GM13977 (cell line): Measurements from ENCODE around the gene ANKDD1A.

Experiments used
- DNase-seq: peaks from one replicate; pipeline ENCODE4 v3.0.0; 2012; ENCODE audit warnings: low spot score
- in situ Hi-C: fragments of 300-500 bp; cut with MboI; formaldehyde crosslinking; loops from one replicate; pipeline ENCODE4 v1.12.0; 2022; ENCODE audit warnings: low sequenced_read_pairs, low pct_unique_long_range_greater_than_20kb, mixed read lengths, inconsistent platforms; ENCODE audit not compliant: unreplicated experiment
- TF ChIP-seq, protein P1 (sequence below): IDR thresholded peaks from 2 replicates; pipeline ENCODE4 v1.5.1; 2012; ENCODE audit warnings: mild to moderate bottlenecking, control low read depth; ENCODE audit not compliant: insufficient read depth; ENCODE audit errors: extremely low read depth, missing control alignments

ANKDD1A gene

DNA sequence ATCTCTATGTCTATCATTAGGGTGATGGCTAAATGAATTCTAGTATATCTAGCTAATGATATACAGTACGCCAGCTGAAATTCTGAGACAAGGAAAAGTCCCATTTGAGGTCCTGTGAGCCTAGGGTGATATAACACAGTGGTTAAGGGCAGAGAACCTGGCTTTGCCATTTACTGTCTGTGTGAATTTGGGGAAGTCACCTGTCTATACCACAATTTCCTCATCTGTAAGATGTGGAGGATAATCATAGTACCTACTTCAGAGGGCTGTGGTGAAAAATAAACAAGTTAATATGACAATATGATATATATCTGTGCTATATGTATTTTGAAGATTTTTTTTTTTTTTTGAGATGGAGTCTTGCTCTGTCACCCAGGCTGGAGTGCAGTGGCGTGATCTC is 9.8 kb upstream of the ANKDD1A start:
- TF ChIP-seq, protein P1, sequence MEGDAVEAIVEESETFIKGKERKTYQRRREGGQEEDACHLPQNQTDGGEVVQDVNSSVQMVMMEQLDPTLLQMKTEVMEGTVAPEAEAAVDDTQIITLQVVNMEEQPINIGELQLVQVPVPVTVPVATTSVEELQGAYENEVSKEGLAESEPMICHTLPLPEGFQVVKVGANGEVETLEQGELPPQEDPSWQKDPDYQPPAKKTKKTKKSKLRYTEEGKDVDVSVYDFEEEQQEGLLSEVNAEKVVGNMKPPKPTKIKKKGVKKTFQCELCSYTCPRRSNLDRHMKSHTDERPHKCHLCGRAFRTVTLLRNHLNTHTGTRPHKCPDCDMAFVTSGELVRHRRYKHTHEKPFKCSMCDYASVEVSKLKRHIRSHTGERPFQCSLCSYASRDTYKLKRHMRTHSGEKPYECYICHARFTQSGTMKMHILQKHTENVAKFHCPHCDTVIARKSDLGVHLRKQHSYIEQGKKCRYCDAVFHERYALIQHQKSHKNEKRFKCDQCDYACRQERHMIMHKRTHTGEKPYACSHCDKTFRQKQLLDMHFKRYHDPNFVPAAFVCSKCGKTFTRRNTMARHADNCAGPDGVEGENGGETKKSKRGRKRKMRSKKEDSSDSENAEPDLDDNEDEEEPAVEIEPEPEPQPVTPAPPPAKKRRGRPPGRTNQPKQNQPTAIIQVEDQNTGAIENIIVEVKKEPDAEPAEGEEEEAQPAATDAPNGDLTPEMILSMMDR, result no peak
- in situ Hi-C loops, result loop anchor here (10.0 kb wide), 1 partner anchor 167 kb away; no protein-coding TSS in a partner anchor
- DNase-seq, result no peak

DNA sequence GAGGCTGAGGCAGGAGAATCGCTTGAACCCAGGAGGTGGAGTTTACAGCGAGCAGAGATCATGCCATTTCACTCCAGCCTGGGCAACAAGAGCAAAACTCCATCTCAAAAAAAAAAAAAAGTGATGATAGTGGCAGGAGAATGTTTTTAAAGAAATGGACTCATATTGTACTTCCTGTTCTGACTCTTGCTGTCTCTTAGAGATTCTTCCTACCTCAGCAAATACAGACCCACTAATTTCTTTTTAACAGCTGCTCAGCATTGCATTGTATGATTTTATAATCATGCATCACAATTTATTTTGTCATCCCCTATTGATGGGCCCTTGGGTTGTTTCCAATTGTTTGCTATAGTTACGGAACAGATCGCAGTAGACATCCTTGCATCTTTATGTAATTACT is 8.8 kb upstream of the ANKDD1A start:
- DNase-seq, result no peak
- in situ Hi-C loops, result loop anchor here (10.0 kb wide), 1 partner anchor 168 kb away; no protein-coding TSS in a partner anchor
- TF ChIP-seq, protein P1, result no peak

DNA sequence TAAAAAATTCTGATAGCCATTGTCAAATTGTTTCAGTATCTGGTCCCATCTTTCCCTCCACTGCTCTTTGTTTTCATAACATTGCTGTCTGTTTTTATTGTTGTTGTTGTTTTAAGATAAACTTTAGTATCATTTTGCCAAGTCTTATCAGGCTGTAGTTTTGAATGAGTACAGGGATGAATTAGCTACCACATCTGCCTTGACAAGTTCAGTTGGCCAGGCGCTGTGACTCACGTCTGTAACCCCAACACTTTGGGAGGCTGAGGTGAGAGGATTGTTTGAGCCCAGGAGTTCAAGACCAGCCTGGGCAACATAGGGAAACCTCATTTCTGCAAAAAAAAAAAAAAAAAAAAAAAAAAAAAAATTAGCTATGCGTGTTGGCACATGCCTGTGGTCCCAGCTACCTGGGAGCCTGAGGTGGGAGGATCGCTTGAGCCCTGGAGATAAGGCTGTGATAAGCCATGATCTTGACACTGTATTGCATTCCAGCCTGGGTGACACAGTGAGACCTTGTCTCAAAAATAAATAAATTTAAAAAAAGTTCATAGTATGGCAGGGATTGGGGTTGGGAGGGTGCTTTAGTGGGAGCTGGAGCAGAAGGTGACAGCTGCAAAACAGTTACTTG is 8.3 kb upstream of the ANKDD1A start:
- no peak for DNase-seq
- in situ Hi-C loops, result loop anchor here (10.0 kb wide), 1 partner anchor 169 kb away; no protein-coding TSS in a partner anchor
- TF ChIP-seq, protein P1, result no peak

DNA sequence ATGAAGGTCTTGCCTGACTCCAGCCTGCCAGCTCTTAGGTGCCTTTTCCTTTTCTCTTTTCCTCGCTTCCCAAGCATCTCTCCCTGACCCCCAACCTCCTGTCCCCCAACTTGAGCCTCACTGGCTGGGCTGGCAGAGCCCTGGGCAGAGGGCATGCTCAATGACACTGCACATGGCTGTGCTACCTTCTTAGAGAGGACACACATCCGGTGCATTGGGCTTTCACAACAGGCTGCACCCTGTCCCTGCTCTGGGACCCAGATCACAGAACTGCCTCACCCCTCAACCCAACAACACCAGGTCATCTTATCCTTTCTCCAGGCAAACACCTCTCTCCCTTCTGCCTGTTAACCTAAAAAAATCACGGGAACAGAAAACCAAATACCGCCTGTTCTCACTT is 7.5 kb upstream of the ANKDD1A start:
- TF ChIP-seq, protein P1, result no peak
- in situ Hi-C loops, result loop anchor here (10.0 kb wide), 1 partner anchor 169 kb away; no protein-coding TSS in a partner anchor
- DNase-seq, result no peak

DNA sequence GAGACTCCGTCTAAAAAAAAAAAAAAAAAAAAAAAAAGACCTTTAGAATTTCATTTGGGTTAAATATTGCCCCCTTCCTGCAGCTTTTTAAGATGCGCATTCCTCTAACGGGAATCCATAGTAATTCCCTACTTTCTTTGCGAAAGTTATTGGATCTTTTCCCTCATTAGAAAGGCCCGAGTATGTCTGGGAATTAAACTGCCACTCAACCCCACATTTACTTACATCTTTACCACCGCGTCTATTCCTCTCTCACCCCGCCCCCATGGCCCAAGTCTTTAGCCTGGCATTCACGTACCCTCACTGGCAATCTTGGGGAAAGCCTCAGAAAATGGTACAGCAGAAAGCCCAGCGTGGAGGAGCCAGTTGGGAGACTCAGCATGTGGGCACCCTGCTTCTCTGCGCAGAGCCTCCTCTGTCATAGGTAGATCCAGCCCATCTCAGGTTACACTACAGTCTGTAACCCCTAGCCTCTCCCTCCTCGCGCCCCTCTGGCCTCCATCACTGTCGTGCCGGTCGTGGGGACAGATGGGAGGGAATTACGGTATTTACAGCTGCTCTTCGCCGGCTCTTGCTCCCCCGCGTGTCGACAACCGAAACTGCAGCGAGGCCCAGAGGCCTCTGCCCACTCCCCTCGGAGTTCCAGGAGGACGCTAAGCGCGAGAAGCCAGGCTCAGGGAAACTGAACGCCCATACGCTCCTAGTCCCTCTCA is 6.4 kb upstream of the ANKDD1A start:
- in situ Hi-C loops, result loop anchor here (10.0 kb wide), 1 partner anchor 170 kb away; no protein-coding TSS in a partner anchor
- DNase-seq, result peak; percentile 87
- TF ChIP-seq, protein P1, result peak; percentile 93

DNA sequence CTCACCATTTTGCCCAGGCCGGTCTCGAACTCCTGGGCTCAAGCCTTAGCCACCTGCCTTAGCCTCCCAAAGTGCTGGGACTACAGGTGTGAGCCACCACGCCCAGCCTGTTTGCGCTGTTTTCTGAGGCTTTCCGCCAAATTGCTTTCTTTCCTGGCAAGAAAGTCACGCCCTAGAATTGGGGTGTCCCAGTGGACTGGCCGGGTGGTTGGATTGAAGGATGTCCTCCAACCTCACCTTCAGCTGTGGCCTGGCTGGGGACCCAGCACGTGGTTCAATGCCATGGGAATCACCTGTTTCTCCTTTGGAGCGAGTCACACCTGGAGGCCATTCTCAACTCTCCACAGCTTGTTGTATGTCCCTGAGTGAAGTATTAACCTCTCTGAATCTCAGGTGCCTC is 5.8 kb upstream of the ANKDD1A start:
- in situ Hi-C loops, result loop anchor here (10.0 kb wide), 1 partner anchor 171 kb away; no protein-coding TSS in a partner anchor
- TF ChIP-seq, protein P1, result no peak
- no peak for DNase-seq
